Upper lobe of left lung (tissue), 4 donors: Measurements from ENCODE around the gene KAT6B.

Source experiments
- EP300 ChIP-seq, 4 donors: sonication (generic); formaldehyde crosslinking; IDR thresholded peaks; one replicate each; pipeline ENCODE4 v1.5.1; 2017; ENCODE audit warnings: antibody characterized with exemption in 4 of 4, control low read depth in 2 of 4
- POLR2A ChIP-seq, 4 donors: fragments of 450-650 bp; IDR thresholded peaks; one replicate each; pipeline ENCODE4 v1.5.1; 2016 to 2017; ENCODE audit warnings: antibody characterized with exemption in 4 of 4, mild to moderate bottlenecking in 2 of 4
- POLR2AphosphoS5 ChIP-seq, 2 donors: sonication (generic); formaldehyde crosslinking; IDR thresholded peaks; one replicate each; pipeline ENCODE4 v1.5.1; 2017; ENCODE audit warnings: antibody characterized with exemption in 2 of 2
- TF ChIP-seq, protein P1 (sequence below), 6 experiments: fragments of 450-650 bp in 4 of 6; fragments of 200-600 bp in 2 of 6; sonication (generic) in 2 of 6; IDR thresholded peaks; one replicate each; pipeline ENCODE4 v1.5.1; 2016 to 2019; ENCODE audit warnings: antibody characterized with exemption in 6 of 6

DNA sequence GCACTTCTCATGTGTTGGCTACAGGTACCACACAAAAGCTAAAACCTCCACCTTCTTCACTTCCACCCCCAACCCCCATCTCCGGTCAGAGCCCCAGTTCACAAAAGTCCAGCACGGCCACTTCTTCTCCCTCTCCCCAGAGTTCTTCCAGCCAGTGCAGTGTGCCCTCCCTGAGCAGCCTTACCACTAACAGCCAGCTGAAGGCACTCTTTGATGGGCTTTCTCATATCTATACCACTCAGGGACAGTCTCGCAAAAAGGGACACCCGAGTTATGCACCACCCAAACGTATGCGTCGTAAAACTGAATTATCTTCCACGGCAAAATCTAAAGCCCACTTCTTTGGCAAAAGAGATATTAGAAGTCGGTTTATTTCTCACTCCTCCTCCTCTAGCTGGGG is 149.4 kb downstream of the KAT6B start:
- TF ChIP-seq, protein P1, sequence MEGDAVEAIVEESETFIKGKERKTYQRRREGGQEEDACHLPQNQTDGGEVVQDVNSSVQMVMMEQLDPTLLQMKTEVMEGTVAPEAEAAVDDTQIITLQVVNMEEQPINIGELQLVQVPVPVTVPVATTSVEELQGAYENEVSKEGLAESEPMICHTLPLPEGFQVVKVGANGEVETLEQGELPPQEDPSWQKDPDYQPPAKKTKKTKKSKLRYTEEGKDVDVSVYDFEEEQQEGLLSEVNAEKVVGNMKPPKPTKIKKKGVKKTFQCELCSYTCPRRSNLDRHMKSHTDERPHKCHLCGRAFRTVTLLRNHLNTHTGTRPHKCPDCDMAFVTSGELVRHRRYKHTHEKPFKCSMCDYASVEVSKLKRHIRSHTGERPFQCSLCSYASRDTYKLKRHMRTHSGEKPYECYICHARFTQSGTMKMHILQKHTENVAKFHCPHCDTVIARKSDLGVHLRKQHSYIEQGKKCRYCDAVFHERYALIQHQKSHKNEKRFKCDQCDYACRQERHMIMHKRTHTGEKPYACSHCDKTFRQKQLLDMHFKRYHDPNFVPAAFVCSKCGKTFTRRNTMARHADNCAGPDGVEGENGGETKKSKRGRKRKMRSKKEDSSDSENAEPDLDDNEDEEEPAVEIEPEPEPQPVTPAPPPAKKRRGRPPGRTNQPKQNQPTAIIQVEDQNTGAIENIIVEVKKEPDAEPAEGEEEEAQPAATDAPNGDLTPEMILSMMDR (IDR thresholded peaks at IDR 0.05), result no peak
- TF ChIP-seq EP300 (IDR thresholded peaks at IDR 0.05) (no peak), POLR2A (IDR thresholded peaks at IDR 0.05) (no peak), POLR2AphosphoS5 (IDR thresholded peaks at IDR 0.05) (no peak)
